ENCODE results near the gene SP1.
"Not testable (repeated sequence)": the region's sequence is repeated elsewhere in the genome, so short reads cannot be mapped to it uniquely, and the experiment has no call there.

SP1 gene

GRCh38 chr12:53380104-53380793 is at the start of gene SP1:
SP1 (plus strand) TSS chr12:53380176; CDS start chr12:53380292, 116 bp downstream.
- peak; percentile 77 to 98 for DNase-seq

DNA sequence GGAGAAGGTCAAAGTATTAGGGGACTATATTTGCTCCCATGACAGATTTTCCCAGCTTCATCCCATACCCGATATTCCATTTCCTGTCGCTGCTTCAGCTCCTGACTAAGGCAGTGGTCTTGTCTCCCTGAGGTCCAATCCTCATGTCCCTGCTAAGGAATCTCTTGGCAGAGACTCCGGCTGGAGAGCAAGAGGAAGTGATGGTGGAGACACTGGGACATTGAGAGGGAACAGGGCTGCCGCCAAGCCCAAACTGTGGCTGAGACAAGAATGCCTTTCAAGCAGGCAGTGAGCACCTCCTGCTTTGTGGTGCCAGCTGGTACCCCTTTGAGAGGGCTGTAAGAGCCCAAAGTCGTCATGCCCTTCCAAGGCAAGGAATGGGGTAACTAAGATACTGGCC is 49.3 kb upstream of the SP1 start:
- DNase-seq, result no peak

DNA sequence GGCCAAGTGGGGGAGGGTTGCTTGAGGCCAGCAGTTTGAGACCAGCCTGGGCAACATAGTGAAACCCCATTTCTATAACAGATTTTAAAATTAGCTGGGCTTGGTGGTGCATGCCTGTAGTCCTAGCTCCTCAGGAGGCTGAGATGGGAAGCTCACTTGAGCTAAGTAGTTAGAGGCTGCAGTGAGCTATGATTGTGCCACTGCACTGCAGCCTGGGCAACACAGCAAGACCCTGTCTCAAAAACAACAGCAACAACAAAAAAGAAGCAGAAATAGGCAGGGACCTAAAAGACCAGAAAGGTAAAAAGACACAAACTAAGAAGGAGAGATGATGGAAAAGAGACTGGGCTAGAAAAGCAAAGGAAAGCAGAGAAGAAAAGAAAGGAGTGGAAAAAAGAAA is 47.6 kb upstream of the SP1 start:
- DNase-seq, result not testable (repeated sequence)

DNA sequence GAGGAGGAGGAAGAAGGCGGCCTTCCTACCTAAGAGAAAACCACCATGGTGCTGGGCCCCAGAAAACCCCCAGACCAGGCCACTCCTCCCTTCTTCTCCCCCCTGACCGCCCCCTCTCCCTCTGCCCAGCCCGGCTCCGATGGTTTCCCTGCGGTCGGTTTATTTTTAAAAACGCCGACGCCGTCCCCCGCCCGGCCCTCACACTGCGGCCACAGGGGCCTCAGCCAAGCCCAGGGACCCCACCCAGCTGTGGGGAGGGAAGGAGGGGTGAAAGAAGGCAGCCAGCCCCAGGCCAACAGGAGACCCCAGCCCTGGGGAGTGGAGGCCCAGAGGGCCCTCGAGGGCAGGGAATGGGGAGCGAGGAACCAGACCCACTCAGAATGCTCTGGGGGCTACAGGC is 47.2 kb upstream of the SP1 start:
- no peak for DNase-seq

DNA sequence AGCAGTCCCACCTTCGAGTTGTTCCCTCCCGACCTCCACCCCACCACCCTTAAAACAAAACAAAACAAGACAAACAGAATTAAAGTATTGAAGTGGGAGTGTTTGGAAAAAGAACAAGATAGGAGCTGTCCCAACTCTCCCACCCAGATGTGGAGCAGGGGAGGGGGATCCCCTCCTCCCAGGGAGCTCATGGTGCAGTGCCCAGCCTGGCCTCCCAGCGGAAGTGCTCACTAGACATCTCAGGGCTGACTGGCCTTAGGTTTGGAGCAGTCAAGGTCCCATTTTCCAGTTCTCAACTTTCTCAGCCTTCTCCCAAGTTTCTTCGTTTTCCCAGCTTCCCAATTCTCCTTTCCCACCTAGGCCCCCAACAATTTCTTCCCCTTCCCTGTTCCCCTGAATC is 46.7 kb upstream of the SP1 start:
- DNase-seq, result no peak

DNA sequence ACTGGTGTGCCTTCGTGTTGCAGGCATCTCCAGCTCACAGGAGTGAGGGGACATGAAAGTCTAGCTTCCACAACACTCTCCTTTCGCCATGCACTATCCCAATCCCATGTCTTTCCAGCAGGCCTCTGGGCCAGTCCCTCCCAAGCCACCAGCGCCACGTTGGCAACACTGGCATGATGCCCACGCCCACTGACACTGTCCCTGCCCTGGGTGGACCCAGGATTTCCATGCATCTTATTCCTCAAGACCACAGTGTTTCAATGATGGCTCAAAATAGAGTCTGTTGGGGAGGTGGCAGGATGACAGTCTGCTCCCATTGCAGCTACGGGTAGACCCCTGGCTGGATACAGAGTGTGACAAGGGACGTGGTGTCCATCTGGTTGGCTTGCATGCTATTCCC is 46.1 kb upstream of the SP1 start:
- no peak for DNase-seq

DNA sequence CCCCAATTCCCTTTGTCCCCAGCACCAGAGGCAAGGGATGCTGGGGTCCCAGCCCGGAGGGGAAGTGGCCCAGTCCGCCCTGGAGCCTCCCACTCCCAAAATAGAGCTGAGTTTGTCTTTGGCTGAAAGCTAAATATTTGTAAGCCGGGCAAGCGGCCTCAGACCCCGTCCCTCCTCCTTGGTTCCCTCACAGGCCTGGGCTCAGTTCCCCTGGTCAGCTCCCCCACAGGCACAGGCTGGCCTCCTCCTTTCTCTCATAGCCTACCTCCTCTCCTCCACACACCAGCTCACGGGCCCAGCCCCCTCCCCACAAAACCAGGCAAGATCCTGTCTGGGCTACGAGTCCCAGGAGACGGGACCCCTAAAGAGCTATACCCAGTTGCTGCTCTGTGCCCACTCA is 45.2 kb upstream of the SP1 start:
- no peak for DNase-seq

- DNase-seq, result no peak
These were observed 43.7 kb upstream of the SP1 start, which contains the start of gene SP7 for GRCh38 chr12:53336181-53336681. SP7 (minus strand) TSS chr12:53336354; CDS start chr12:53335646, 708 bp downstream.

DNA sequence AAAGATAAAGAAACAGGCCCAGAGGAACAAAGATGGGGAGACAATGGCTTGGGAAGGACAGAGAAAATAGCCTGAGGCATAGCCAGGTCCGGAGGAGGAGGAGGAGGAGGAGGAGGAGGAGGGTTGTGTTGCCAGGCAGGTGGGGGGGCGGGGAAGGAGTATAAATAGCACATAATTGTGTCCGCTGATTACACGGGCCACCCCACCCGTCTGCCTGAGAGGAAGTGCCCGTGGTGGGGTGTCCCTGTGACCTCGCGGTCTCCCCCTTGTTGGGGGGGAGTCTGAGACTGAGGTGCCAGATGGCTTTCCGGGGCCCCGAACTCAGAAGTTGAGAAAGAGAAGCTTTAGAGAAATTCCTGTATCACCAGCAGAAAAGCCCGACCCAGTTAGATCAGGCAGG is 42.0 kb upstream of the SP1 start:
- DNase-seq, result no peak

DNA sequence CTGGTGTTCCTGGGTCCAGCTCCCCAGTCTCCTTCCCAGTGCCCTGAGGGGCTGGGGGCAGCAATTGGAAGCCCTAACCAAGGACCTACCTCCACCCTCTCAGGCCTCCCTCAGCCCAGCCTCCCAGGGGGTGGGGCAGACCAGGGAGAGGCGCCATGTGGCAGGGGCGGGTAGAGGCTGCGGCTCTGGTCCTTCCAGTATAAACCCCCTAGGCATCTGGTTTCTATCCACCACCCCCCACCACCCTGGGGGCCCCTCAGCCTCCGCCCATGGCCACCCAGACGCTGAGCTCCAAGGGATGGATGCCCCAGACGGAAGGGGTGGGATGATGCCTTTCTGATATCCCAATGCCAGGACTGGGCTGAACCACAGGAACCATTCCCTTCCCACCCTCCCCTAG is 41.1 kb upstream of the SP1 start:
- no peak for DNase-seq

GRCh38 chr12:53340398-53340797 is 39.6 kb upstream of the SP1 start:
- no peak for DNase-seq

GRCh38 chr12:53343449-53343848 is 36.5 kb upstream of the SP1 start:
- DNase-seq, result no peak

- DNase-seq, result no peak
These were observed 36.0 kb upstream of the SP1 start for GRCh38 chr12:53343969-53344368.

GRCh38 chr12:53344487-53344823 is 35.5 kb upstream of the SP1 start:
- DNase-seq, result no peak

DNA sequence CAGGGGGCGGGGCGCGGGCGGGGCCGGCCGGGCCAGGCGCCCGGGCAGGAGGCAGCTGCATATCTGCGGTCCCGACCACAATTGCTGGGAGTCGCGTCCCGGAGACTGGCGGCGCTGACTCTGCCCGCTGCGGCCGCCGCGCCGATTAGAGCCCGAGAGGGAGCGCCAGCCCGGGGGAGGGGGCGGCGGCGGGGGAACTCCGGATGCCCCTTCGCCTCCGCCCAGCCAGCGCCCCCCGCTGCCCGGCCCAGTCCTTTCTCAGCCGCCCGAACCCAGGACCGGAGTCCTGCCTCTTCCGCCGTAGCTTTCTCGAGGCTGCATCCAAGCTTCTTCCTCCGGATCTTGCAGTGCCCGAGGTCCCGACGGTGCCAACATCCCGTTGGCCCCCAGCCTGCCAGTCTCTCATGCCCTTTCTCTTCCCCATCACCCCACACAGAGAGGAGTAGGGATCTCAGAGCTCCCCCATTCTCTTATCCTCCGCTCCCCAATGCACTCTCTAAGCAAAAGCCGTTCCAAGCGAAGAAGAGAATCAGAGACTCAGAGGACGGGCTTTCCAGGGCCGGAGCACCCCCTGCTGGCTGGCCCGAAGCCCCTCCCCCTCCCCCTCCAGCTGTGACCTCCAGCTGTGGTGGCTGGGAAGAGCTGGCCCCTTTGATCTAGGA is 35.0 kb upstream of the SP1 start:
- DNase-seq, result peak; percentile 70 to 71

GRCh38 chr12:53345486-53346188 is 34.3 kb upstream of the SP1 start:
- no peak for DNase-seq

GRCh38 chr12:53346491-53346890 is 33.5 kb upstream of the SP1 start:
- DNase-seq, result no peak

- DNase-seq, result no peak
These were observed 32.1 kb upstream of the SP1 start for GRCh38 chr12:53347905-53348304.

GRCh38 chr12:53352331-53353256 is 27.4 kb upstream of the SP1 start:
- DNase-seq, result peak; percentile 81 to 84

- no peak for DNase-seq
These were observed 26.7 kb upstream of the SP1 start for GRCh38 chr12:53353257-53353655.

- no peak for DNase-seq
These were observed 24.9 kb upstream of the SP1 start for GRCh38 chr12:53355121-53355520.

- no peak for DNase-seq
These were observed 21.0 kb upstream of the SP1 start for GRCh38 chr12:53358836-53359419.

Data from stimulated activated CD4-positive, alpha-beta T cell treated with anti-CD3 and anti-CD28 coated beads, Interleukin-2, amount 100 ng/mL, for 48 hours (primary cell).